Measurements from ENCODE around the gene CARD18. TPM values are rescaled to one million over a fixed set of nuclear protein-coding genes. Genes with fewer than 3 reads are reported as not detected.

Gene CARD18
- total RNA-seq, 1 experiment from 2014 or later: not detected

DNA sequence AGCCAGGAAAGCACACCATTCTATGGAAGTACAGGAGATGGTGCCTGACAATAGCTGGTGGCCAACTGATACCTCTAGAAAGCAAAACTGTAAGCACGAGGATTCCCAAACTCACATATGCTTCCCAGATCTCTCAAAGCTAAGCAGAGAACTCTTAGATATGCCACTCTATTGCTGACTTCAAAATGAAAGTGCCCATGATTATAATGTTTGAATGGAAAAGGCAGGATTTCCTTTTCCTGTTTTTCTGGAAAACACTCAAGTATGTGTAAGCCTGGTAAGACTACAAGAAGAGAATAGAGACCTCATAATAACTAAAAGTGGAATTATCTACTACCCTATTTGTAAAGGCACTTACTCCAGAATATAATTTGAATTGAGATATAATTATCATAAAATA lies 2.6 kb upstream of the CARD18 start:
- peaks cover 16% of the 10 kb centered on the region for H3K4me1 ChIP-seq (ENCODE audit: insufficient read depth, low read length)
- no peak overlapping the region for H3K4me3 ChIP-seq (ENCODE audit: low read length)
- no peaks in the 10 kb centered on the region for H3K27me3 ChIP-seq (ENCODE audit: low read length)
- H4K20me1 ChIP-seq (ENCODE audit: low read length): no peaks in the 10 kb centered on the region
- POLR2A ChIA-PET (ENCODE audit: unreplicated experiment): no interaction called here
- ATAC-seq (no peak), DNase-seq (no peak)
- no peaks in the 10 kb centered on the region for H3K9me2 ChIP-seq (replicated peaks; ENCODE audit: low read length)
- no peaks in the 10 kb centered on the region for H3K9me3 ChIP-seq (ENCODE audit: low read length)
- BruUV-seq (replicated peaks): no TSS peak
- H3K4me2 ChIP-seq (ENCODE audit: low read length): no peak overlapping the region
- TF ChIP-seq EZH2 (IDR thresholded peaks at IDR 0.05; ENCODE audit: low read length, unreplicated experiment) (no peak), EZH2phosphoT487 (IDR thresholded peaks at IDR 0.05; ENCODE audit: borderline replicate concordance, low read length) (no peak)
- TF ChIP-seq, protein P1, sequence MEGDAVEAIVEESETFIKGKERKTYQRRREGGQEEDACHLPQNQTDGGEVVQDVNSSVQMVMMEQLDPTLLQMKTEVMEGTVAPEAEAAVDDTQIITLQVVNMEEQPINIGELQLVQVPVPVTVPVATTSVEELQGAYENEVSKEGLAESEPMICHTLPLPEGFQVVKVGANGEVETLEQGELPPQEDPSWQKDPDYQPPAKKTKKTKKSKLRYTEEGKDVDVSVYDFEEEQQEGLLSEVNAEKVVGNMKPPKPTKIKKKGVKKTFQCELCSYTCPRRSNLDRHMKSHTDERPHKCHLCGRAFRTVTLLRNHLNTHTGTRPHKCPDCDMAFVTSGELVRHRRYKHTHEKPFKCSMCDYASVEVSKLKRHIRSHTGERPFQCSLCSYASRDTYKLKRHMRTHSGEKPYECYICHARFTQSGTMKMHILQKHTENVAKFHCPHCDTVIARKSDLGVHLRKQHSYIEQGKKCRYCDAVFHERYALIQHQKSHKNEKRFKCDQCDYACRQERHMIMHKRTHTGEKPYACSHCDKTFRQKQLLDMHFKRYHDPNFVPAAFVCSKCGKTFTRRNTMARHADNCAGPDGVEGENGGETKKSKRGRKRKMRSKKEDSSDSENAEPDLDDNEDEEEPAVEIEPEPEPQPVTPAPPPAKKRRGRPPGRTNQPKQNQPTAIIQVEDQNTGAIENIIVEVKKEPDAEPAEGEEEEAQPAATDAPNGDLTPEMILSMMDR (conservative IDR thresholded peaks at IDR 0.05; ENCODE audit: low read depth, low read length): no peak
- H3K36me3 ChIP-seq (ENCODE audit: low read depth, low read length): no peaks in the 10 kb centered on the region
- intact Hi-C loops (cut with micrococcal nuclease): loop anchor here (10.0 kb wide), 1 partner anchor 603 kb away; no protein-coding TSS in a partner anchor
- no peaks in the 10 kb centered on the region for H3K79me2 ChIP-seq (ENCODE audit: low read length)
- H3K9ac ChIP-seq (ENCODE audit: low read length): no peak overlapping the region
- H3K27ac ChIP-seq (ENCODE audit: low read length): no peak overlapping the region
- CTCF ChIA-PET: no interaction called here
- H3F3A ChIP-seq (ENCODE audit: low read length, unreplicated experiment): peaks cover 7% of the 10 kb centered on the region
- no peak overlapping the region for H2AFZ ChIP-seq (ENCODE audit: low read length)

DNA sequence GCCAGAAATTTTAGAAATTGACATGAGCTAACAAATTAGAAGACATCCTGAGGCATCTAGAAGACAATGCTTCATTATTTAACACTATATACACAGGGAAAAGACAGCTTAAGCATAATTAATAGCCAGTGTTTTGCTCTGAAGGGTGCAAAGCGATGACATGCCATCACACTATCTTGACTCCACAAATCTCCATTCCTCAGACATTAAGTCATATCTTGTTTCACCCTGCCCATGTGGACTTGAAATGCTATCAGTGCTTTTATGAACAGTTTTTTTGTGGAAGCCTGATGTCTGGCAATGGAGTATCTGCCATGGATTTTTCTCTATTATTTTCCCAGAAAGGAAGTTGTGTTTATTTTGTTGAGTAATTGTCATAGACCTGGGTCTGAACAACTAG lies 2.3 kb downstream of the CARD18 start:
- ChIA-PET POLR2A (ENCODE audit: unreplicated experiment) (no interaction called here), CTCF (interaction anchor here (0.6 to 0.7 kb wide), 2 partner anchors 311 to 520 kb away, joined by 3 to 4 read pairs; no protein-coding TSS in a partner anchor)
- Histone ChIP-seq H3K36me3 (ENCODE audit: low read depth, low read length) (no peaks in the 10 kb centered on the region), H3K79me2 (ENCODE audit: low read length) (no peaks in the 10 kb centered on the region), H3K4me3 (ENCODE audit: low read length) (no peak overlapping the region), H3F3A (ENCODE audit: low read length, unreplicated experiment) (no peaks in the 10 kb centered on the region), H2AFZ (ENCODE audit: low read length) (no peak overlapping the region), H3K9me2 (replicated peaks; ENCODE audit: low read length) (no peaks in the 10 kb centered on the region), H3K27ac (ENCODE audit: low read length) (no peak overlapping the region), H3K4me2 (ENCODE audit: low read length) (no peak overlapping the region), H3K9ac (ENCODE audit: low read length) (no peak overlapping the region), H3K4me1 (ENCODE audit: insufficient read depth, low read length) (peaks cover 10% of the 10 kb centered on the region; the same call in 1 of the 2 replicates), H4K20me1 (ENCODE audit: low read length) (no peaks in the 10 kb centered on the region), H3K27me3 (ENCODE audit: low read length) (no peaks in the 10 kb centered on the region), H3K9me3 (ENCODE audit: low read length) (no peaks in the 10 kb centered on the region)
- DNase-seq (no peak), ATAC-seq (no peak)
- no TSS peak for BruUV-seq (replicated peaks)
- no peak for TF ChIP-seq EZH2 (IDR thresholded peaks at IDR 0.05; ENCODE audit: low read length, unreplicated experiment)
- intact Hi-C loops (cut with micrococcal nuclease): no loop called here

DNA sequence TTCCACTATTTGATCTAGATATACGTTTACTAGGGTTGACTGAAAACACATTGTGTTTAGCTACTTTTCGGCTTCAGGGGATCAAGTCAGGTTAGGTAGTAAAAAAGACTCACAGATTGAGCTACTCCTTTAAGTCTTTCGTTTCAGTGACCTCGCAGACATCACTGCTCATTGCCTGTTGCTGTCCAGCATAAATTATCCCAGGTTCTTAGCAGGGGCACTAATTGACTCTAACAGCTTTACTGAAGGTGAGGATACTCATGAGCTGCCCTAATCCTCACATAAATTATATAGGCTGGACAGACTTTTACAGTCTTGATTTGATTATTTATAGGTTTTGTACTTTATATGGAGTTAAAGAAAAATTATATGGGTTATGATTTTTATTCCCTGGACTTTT lies 3.7 kb downstream of the CARD18 start:
- H3K9me3 ChIP-seq (ENCODE audit: low read length): peaks cover 4% of the 10 kb centered on the region; the same call in 1 of the 2 replicates
- no peaks in the 10 kb centered on the region for H3F3A ChIP-seq (ENCODE audit: low read length, unreplicated experiment)
- ChIA-PET CTCF (no interaction called here), POLR2A (ENCODE audit: unreplicated experiment) (no interaction called here)
- ATAC-seq: no peak
- H3K9ac ChIP-seq (ENCODE audit: low read length): no peak overlapping the region
- H3K36me3 ChIP-seq (ENCODE audit: low read depth, low read length): peaks cover 3% of the 10 kb centered on the region; the same call in 1 of the 2 replicates
- no peak for TF ChIP-seq EZH2phosphoT487 (IDR thresholded peaks at IDR 0.05; ENCODE audit: borderline replicate concordance, low read length)
- TF ChIP-seq, protein P1 (conservative IDR thresholded peaks at IDR 0.05; ENCODE audit: low read depth, low read length): no peak
- TF ChIP-seq EZH2 (IDR thresholded peaks at IDR 0.05; ENCODE audit: low read length, unreplicated experiment): no peak
- peaks cover 10% of the 10 kb centered on the region; the same call in 1 of the 2 replicates for H3K4me1 ChIP-seq (ENCODE audit: insufficient read depth, low read length)
- H3K4me3 ChIP-seq (ENCODE audit: low read length): no peak overlapping the region
- intact Hi-C loops (cut with micrococcal nuclease): no loop called here
- no TSS peak for BruUV-seq (replicated peaks)
- H3K9me2 ChIP-seq (replicated peaks; ENCODE audit: low read length): no peaks in the 10 kb centered on the region
- H3K79me2 ChIP-seq (ENCODE audit: low read length): no peaks in the 10 kb centered on the region
- H2AFZ ChIP-seq (ENCODE audit: low read length): no peak overlapping the region
- DNase-seq: no peak
- H3K4me2 ChIP-seq (ENCODE audit: low read length): no peak overlapping the region
- H4K20me1 ChIP-seq (ENCODE audit: low read length): no peaks in the 10 kb centered on the region
- no peak overlapping the region for H3K27ac ChIP-seq (ENCODE audit: low read length)
- H3K27me3 ChIP-seq (ENCODE audit: low read length): no peaks in the 10 kb centered on the region

Data from PC-3 (cell line).